Peyer's patch (tissue), 4 donors: ENCODE results near the gene PCGF1. TPM values are rescaled to one million over a fixed set of nuclear protein-coding genes. Genes with fewer than 3 reads are reported as not detected.

Experiments used
- DNase-seq, 3 donors: peaks; one replicate each; pipeline ENCODE4 v3.0.0-alpha.2; 2017 to 2019
- H3K27ac ChIP-seq, 4 donors: fragments of 200-600 bp; sonication (generic); one replicate each; pipeline ENCODE4 v1.5.1; 2016 to 2019
- H3K27me3 ChIP-seq, 2 donors: fragments of 200-600 bp; sonication (generic); one replicate each; pipeline ENCODE4 v1.5.1; 2019
- H3K36me3 ChIP-seq, 3 donors: fragments of 200-600 bp; sonication (generic); one replicate each; pipeline ENCODE4 v1.5.1; 2016 to 2019
- H3K4me1 ChIP-seq, 4 donors: fragments of 200-600 bp; sonication (generic); one replicate each; pipeline ENCODE4 v1.5.1; 2016 to 2019
- H3K4me3 ChIP-seq, 4 donors: fragments of 200-600 bp; sonication (generic); 1 replicate in 3 of 4; 2 replicates in 1 of 4; pipeline ENCODE4 v1.5.1; 2016 to 2019; ENCODE audit warnings: mild to moderate bottlenecking in 1 of 4
- H3K9me3 ChIP-seq, 4 donors: fragments of 200-600 bp; sonication (generic); one replicate each; pipeline ENCODE4 v1.5.1; 2016 to 2019; ENCODE audit warnings: mild to moderate bottlenecking in 1 of 4
- POLR2A ChIP-seq, 2 donors: fragments of 450-650 bp; IDR thresholded peaks; one replicate each; pipeline ENCODE4 v1.5.1; 2017; ENCODE audit warnings: antibody characterized with exemption in 2 of 2, mild to moderate bottlenecking in 2 of 2, moderate library complexity in 2 of 2
- total RNA-seq, 4 donors: library from RNA; depleted of rRNA; stranded (reverse); fragments of >200 nt; gene quantifications; one replicate each; pipeline ENCODE4 v1.1.0, GENCODE V29; 2016
- TF ChIP-seq, protein P1 (sequence below), 6 experiments: fragments of 450-650 bp in 4 of 6; fragments of 200-600 bp in 2 of 6; sonication (generic) in 1 of 6; IDR thresholded peaks; one replicate each; pipeline ENCODE4 v1.5.1; 2017 to 2019; ENCODE audit warnings: antibody characterized with exemption in 6 of 6, mild to moderate bottlenecking in 3 of 6, moderate library complexity in 1 of 6

Gene PCGF1
- total RNA-seq, 4 donors from 2014 or later, result 14.0 to 18.9 (median 16.2) TPM

DNA sequence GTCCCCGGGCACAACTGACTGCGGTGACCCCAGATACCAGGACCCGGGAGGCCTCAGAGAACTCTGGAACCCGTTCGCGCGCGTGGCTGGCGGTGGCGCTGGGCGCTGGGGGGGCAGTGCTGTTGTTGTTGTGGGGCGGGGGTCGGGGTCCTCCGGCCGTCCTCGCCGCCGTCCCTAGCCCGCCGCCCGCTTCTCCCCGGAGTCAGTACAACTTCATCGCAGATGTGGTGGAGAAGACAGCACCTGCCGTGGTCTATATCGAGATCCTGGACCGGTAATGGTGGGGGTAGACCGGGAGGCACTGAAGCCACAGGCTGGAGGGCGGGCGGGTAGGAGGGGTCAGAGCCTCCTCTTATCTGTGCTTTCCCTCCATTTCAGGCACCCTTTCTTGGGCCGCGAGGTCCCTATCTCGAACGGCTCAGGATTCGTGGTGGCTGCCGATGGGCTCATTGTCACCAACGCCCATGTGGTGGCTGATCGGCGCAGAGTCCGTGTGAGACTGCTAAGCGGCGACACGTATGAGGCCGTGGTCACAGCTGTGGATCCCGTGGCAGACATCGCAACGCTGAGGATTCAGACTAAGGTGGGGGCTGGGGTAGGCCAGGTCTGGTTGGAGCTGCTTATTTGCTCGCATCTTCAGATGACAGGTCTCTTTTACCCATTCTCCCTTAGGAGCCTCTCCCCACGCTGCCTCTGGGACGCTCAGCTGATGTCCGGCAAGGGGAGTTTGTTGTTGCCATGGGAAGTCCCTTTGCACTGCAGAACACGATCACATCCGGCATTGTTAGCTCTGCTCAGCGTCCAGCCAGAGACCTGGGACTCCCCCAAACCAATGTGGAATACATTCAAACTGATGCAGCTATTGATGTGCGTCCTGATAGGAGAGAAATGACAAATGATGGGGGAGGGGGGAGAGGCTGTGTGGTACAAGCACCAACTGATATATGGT lies 23.0 kb upstream of the PCGF1 start:
- TF ChIP-seq, protein P1, sequence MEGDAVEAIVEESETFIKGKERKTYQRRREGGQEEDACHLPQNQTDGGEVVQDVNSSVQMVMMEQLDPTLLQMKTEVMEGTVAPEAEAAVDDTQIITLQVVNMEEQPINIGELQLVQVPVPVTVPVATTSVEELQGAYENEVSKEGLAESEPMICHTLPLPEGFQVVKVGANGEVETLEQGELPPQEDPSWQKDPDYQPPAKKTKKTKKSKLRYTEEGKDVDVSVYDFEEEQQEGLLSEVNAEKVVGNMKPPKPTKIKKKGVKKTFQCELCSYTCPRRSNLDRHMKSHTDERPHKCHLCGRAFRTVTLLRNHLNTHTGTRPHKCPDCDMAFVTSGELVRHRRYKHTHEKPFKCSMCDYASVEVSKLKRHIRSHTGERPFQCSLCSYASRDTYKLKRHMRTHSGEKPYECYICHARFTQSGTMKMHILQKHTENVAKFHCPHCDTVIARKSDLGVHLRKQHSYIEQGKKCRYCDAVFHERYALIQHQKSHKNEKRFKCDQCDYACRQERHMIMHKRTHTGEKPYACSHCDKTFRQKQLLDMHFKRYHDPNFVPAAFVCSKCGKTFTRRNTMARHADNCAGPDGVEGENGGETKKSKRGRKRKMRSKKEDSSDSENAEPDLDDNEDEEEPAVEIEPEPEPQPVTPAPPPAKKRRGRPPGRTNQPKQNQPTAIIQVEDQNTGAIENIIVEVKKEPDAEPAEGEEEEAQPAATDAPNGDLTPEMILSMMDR (IDR thresholded peaks at IDR 0.05), result no peak
- no peak for TF ChIP-seq POLR2A (IDR thresholded peaks at IDR 0.05)
- DNase-seq, result peak; percentile 54 to 78 (median 70)
- Histone ChIP-seq H3K36me3 (peaks cover 0 to 30% (median 0%) of the 10 kb centered on the region in 3 donors), H3K4me1 (peaks cover 0 to 22% (median 11%) of the 10 kb centered on the region in 4 donors), H3K9me3 (no peaks in the 10 kb centered on the region), H3K27ac (peak overlapping the region; percentile 77 to 94 (median 92)), H3K4me3 (peak overlapping the region; percentile 58 to 92 (median 76)), H3K27me3 (no peaks in the 10 kb centered on the region)

DNA sequence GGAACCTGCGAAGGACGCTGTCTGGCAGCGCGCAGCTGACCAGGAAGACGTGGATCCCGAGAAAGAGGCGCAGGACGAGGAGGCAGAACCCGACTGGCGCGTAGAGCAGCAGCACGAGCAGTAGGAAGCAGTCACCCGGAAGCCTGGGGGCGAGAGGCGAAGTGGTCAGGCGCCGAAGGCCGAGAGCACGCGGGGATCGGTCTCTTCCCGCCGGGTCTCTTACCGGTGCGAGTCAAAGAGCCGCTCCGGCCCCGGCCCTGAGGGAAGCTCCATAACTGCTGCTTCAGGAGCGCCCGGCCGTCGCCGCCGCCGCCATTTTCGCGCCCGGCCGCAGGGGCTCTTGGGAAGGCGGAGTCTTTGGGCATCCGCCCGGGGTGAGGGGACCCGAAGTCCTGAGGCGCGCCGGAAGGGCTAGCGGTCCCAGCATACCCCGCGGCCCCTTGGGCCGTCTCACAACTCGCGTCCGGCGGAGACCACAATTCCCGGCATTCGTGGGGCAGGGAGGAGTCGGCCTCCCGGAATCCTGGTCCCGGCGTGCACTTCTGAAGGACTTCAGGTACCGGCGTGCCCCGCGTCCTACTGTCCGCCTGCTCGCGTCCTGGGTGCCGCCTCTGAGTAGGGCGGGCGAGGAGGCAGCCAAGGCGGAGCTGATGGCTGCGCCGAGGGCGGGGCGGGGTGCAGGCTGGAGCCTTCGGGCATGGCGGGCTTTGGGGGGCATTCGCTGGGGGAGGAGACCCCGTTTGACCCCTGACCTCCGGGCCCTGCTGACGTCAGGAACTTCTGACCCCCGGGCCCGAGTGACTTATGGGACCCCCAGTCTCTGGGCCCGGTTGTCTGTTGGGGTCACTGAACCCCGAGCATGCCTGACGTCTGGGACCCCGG lies 22.1 kb upstream of the PCGF1 start, which contains the start of the genes AUP1 and HTRA2:
Gene AUP1, minus strand, starts transcription at position 350 of the 882 bp plus-strand sequence. Its CDS starts 77 bp downstream, at position 273.
Gene HTRA2, plus strand, starts transcription at position 577 of the 882 bp plus-strand sequence. Its CDS starts 74 bp downstream, at position 651.
- H3K4me3 ChIP-seq, result peak within 1 kb of the TSS; percentile 58 to 92 (median 76)
- H3K4me1 ChIP-seq, result peaks cover 0 to 22% (median 11%) of the 10 kb centered on the region in 4 donors
- DNase-seq, result peak; percentile 98 to 99 (median 98)
- H3K27ac ChIP-seq, result peak within 1 kb of the TSS; percentile 77 to 94 (median 92)
- H3K36me3 ChIP-seq, result peaks cover 0 to 30% (median 0%) of the 10 kb centered on the region in 3 donors
- H3K27me3 ChIP-seq, result no peaks in the 10 kb centered on the region
- H3K9me3 ChIP-seq, result no peaks in the 10 kb centered on the region
- peak; percentile 79 to 83 for TF ChIP-seq POLR2A (IDR thresholded peaks at IDR 0.05)
- TF ChIP-seq, protein P1 (IDR thresholded peaks at IDR 0.05), result peak in 1 of 6 experiments; percentile 1

DNA sequence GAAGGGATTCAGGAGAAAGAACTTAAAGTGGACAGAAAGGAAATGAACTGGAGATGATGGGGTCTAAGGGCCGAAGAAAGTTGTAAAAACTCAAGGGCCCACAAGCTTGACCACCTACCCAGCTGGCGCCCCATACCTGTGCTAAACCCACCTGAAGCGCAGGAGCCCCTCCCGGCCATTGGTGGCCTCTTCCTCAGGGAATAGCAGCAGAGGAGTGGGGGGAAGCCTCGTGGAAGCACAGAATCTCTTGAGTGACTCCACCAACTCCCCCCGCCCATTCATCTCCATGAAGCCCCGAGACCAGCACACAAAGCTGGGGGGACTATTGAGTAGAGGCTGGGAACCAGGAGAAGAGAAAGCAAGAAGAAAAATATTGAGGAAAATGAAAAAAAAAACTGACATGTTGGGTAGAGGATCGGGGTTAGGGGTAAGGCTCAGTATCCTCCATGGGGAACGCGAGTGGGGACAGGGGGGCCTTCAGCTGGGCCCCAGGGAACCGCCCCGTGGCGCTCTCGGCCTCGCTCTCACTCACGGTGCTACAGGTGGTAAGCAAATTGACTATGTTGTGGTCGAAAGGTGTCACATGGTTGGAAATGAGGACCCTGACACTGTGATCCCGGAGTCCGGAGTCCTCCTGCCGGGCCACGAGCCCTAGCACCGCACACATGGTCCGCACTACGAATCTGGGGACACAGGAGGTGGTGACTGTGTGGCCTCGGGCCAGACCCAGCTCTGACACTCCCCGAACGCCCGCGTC lies 21.3 kb upstream of the PCGF1 start:
- no peaks in the 10 kb centered on the region for H3K27me3 ChIP-seq
- H3K36me3 ChIP-seq, result peaks cover 0 to 30% (median 0%) of the 10 kb centered on the region in 3 donors
- H3K9me3 ChIP-seq, result no peaks in the 10 kb centered on the region
- DNase-seq, result peak in 1 of 3 donors; percentile 40
- peak overlapping the region; percentile 77 to 94 (median 92) for H3K27ac ChIP-seq
- TF ChIP-seq, protein P1 (IDR thresholded peaks at IDR 0.05), result no peak
- no peak for TF ChIP-seq POLR2A (IDR thresholded peaks at IDR 0.05)
- H3K4me3 ChIP-seq, result peak overlapping the region; percentile 58 to 92 (median 76)
- H3K4me1 ChIP-seq, result peaks cover 0 to 22% (median 11%) of the 10 kb centered on the region in 4 donors

DNA sequence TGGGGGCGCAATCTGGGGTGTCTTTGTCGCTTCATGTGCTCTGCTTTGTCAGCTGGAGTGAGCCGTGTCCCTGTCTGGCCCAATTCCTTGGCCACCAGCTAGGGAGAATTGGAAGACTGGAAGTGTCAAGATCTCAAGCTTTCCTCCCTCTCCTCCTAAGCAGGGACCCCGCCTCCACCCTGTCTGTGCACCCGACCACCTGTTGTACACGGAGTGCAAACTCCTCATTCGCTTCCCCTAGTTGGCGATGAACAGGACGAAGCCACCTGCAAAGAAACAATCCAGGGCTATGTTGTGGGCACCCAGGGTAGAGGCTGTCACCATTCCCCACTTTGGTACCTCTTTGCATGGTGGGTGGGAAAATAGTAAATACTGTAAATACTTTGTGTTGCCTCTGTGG lies 20.2 kb upstream of the PCGF1 start:
- Histone ChIP-seq H3K36me3 (peaks cover 0 to 20% (median 0%) of the 10 kb centered on the region in 3 donors), H3K4me1 (peaks cover 0 to 22% (median 11%) of the 10 kb centered on the region in 4 donors)

More for the DNA sequence above, 20.2 kb upstream of the PCGF1 start:
- Histone ChIP-seq H3K9me3 (no peaks in the 10 kb centered on the region), H3K27me3 (no peaks in the 10 kb centered on the region), H3K27ac (no peak overlapping the region), H3K4me3 (no peak overlapping the region)
- no peak for TF ChIP-seq POLR2A (IDR thresholded peaks at IDR 0.05)
- TF ChIP-seq, protein P1 (IDR thresholded peaks at IDR 0.05), result no peak
- no peak for DNase-seq
